GM23338 (cell line): ENCODE data around the gene TIMM44. TPM values are rescaled to one million over a fixed set of nuclear protein-coding genes. Genes with fewer than 3 reads are reported as not detected.

Experiments
- ATAC-seq: fragments of 200-7000 bp; cut with Tn5 transposase; 3 replicates; pipeline ENCODE4 v1.9.1; 2020
- DNase-seq: peaks from one replicate; pipeline ENCODE4 v3.0.0-alpha.2; 2015; ENCODE audit warnings: low spot score
- H2AFZ ChIP-seq: fragments of 200-600 bp; sonication (generic); 2 replicates; pipeline ENCODE4 v1.8.0; 2016; ENCODE audit warnings: antibody characterized with exemption, mild to moderate bottlenecking, moderate library complexity
- H3F3A ChIP-seq: fragments of 200-600 bp; sonication (generic); replicated peaks from 2 replicates; pipeline ENCODE4 v1.8.0; 2017; ENCODE audit warnings: antibody characterized with exemption, mixed run types, low read depth
- H3K27ac ChIP-seq: fragments of 200-600 bp; sonication (generic); 2 replicates; pipeline ENCODE4 v1.6.1; 2016; ENCODE audit warnings: low read depth
- H3K27me3 ChIP-seq: fragments of 200-600 bp; sonication (generic); 2 replicates; pipeline ENCODE4 v1.8.0; 2016; ENCODE audit warnings: mild to moderate bottlenecking, mixed run types, moderate library complexity; ENCODE audit not compliant: insufficient read depth
- H3K36me3 ChIP-seq: fragments of 200-600 bp; sonication (generic); 2 replicates; pipeline ENCODE4 v1.8.0; 2016; ENCODE audit warnings: mild to moderate bottlenecking; ENCODE audit not compliant: insufficient read depth
- H3K4me1 ChIP-seq: fragments of 200-600 bp; sonication (generic); 2 replicates; pipeline ENCODE4 v1.8.0; 2016; ENCODE audit warnings: mild to moderate bottlenecking, moderate library complexity; ENCODE audit not compliant: insufficient read depth
- H3K4me2 ChIP-seq: fragments of 200-600 bp; sonication (generic); 2 replicates; pipeline ENCODE4 v1.7.1; 2017; ENCODE audit warnings: mixed run types
- H3K4me3 ChIP-seq: fragments of 200-600 bp; sonication (generic); 2 replicates; pipeline ENCODE4 v1.6.1; 2016; ENCODE audit warnings: mixed run types
- H3K79me2 ChIP-seq: fragments of 200-600 bp; sonication (generic); replicated peaks from 2 replicates; pipeline ENCODE4 v1.8.0; 2017; ENCODE audit warnings: mild to moderate bottlenecking; ENCODE audit not compliant: insufficient read depth
- H3K9me2 ChIP-seq: fragments of 200-600 bp; sonication (generic); 2 replicates; pipeline ENCODE4 v1.8.0; 2017; ENCODE audit not compliant: insufficient read depth
- H4K20me1 ChIP-seq: fragments of 200-600 bp; sonication (generic); replicated peaks from 2 replicates; pipeline ENCODE4 v1.8.0; 2017; ENCODE audit warnings: mild to moderate bottlenecking; ENCODE audit not compliant: insufficient read depth
- H3K27ac Mint-ChIP-seq: 2 replicates; pipeline ENCODE4 v1.8.0; 2020; ENCODE audit warnings: inconsistent platforms, mild to moderate bottlenecking, moderate library complexity, mixed read lengths
- H3K27me3 Mint-ChIP-seq: 3 replicates; pipeline ENCODE4 v1.8.0; 2022; ENCODE audit warnings: low read depth, mild to moderate bottlenecking, moderate library complexity, mixed read lengths, inconsistent platforms; ENCODE audit not compliant: insufficient read depth, poor library complexity
- H3K36me3 Mint-ChIP-seq: 3 replicates; pipeline ENCODE4 v1.8.0; 2021; ENCODE audit warnings: low read depth, mild to moderate bottlenecking, inconsistent platforms, moderate library complexity, mixed read lengths
- H3K4me1 Mint-ChIP-seq: 3 replicates; pipeline ENCODE4 v1.8.0; 2020; ENCODE audit warnings: mild to moderate bottlenecking, inconsistent platforms, mixed read lengths
- H3K4me3 Mint-ChIP-seq: 3 replicates; pipeline ENCODE4 v1.8.0; 2021; ENCODE audit warnings: moderate library complexity, mild to moderate bottlenecking, inconsistent platforms, mixed read lengths
- H3K9me3 Mint-ChIP-seq: 3 replicates; pipeline ENCODE4 v1.8.0; 2020; ENCODE audit warnings: moderate library complexity, mild to moderate bottlenecking, inconsistent platforms, mixed read lengths
- EZH2 ChIP-seq: fragments of 200-600 bp; sonication (generic); IDR thresholded peaks from one replicate; pipeline ENCODE4 v1.8.0; 2017; ENCODE audit warnings: antibody characterized with exemption, mild to moderate bottlenecking, low read depth; ENCODE audit not compliant: unreplicated experiment
- POLR2AphosphoS5 ChIP-seq: IDR thresholded peaks from 2 replicates; pipeline ENCODE4 v1.6.1; 2016; ENCODE audit warnings: antibody characterized with exemption, low read depth
- polyA plus RNA-seq: library from polyadenylated mRNA; unstranded; fragments of >200 nt; fragmentation: Nextera tagmentation; extraction: Ambion mirVana; gene quantifications from 2 replicates; pipeline ENCODE4 v1.2.1, GENCODE V29; 2016
- total RNA-seq: library from RNA; depleted of rRNA; stranded (reverse); fragments of >200 nt; shearing (Covaris generic); gene quantifications from 2 replicates; pipeline ENCODE4 v1.2.3, GENCODE V29; 2014
- TF ChIP-seq, protein P1 (sequence below): fragments of 250-450 bp; sonication (Bioruptor Pico); IDR thresholded peaks from 2 replicates; pipeline ENCODE4 v1.5.0; 2020; ENCODE audit warnings: mild to moderate bottlenecking, moderate library complexity
- TF ChIP-seq, protein P2 (sequence below), 2 experiments: fragments of 200-600 bp in 1 of 2; sonication (generic) in 1 of 2; conservative IDR thresholded peaks; 2 replicates each; pipeline versions ENCODE4 v1.5.1 to v1.6.1; 2016 to 2017; ENCODE audit warnings: antibody characterized with exemption in 2 of 2, low read depth in 2 of 2, mild to moderate bottlenecking in 2 of 2, moderate library complexity in 1 of 2

TIMM44 gene
- total and polyA plus RNA-seq, 2 experiments from 2014 or later, result 125 to 128 TPM

DNA sequence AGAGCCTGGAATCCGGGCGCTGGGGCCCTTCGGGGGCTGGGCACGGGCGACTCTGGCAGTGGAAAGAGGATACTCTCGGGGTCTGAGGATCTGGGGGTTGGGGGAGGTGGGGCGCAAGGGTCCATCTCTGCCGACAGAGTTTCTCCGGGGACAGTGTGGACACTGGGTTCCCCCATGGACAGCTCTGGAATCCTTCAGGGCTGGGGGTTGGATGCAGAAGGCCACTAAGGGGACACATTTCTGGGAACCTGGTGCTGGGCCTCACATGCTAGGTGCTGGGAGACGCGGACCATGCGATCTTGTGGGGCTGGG, 26.6 kb downstream of the TIMM44 start:
- peaks cover 57% of the 10 kb centered on the region for H3K27me3 ChIP-seq
- H2AFZ ChIP-seq, result peak overlapping the region; percentile 88
- Mint-ChIP-seq H3K27me3 (peaks cover 51% of the 10 kb centered on the region), H3K36me3 (peaks cover 10% of the 10 kb centered on the region), H3K4me3 (peak overlapping the region; percentile 85), H3K4me1 (peaks cover 15% of the 10 kb centered on the region), H3K27ac (no peak overlapping the region), H3K9me3 (peaks cover 2% of the 10 kb centered on the region; the same call in 1 of the 3 replicates)
- H3K4me2 ChIP-seq, result peak overlapping the region; percentile 91
- no peaks in the 10 kb centered on the region; the same call in 1 of the 2 replicates for H3K4me1 ChIP-seq
- no peaks in the 10 kb centered on the region for H3K9me2 ChIP-seq
- no peak overlapping the region for H3K27ac ChIP-seq
- H3F3A ChIP-seq, result peaks cover 26% of the 10 kb centered on the region
- H3K4me3 ChIP-seq, result peak overlapping the region; percentile 64
- H3K79me2 ChIP-seq, result no peaks in the 10 kb centered on the region
- peaks cover 14% of the 10 kb centered on the region; the same call in 1 of the 2 replicates for H4K20me1 ChIP-seq
- TF ChIP-seq POLR2AphosphoS5 (no peak), EZH2 (peak; percentile 69)
- DNase-seq, result peak; percentile 47
- no peaks in the 10 kb centered on the region for H3K36me3 ChIP-seq
- no peak for ATAC-seq

DNA sequence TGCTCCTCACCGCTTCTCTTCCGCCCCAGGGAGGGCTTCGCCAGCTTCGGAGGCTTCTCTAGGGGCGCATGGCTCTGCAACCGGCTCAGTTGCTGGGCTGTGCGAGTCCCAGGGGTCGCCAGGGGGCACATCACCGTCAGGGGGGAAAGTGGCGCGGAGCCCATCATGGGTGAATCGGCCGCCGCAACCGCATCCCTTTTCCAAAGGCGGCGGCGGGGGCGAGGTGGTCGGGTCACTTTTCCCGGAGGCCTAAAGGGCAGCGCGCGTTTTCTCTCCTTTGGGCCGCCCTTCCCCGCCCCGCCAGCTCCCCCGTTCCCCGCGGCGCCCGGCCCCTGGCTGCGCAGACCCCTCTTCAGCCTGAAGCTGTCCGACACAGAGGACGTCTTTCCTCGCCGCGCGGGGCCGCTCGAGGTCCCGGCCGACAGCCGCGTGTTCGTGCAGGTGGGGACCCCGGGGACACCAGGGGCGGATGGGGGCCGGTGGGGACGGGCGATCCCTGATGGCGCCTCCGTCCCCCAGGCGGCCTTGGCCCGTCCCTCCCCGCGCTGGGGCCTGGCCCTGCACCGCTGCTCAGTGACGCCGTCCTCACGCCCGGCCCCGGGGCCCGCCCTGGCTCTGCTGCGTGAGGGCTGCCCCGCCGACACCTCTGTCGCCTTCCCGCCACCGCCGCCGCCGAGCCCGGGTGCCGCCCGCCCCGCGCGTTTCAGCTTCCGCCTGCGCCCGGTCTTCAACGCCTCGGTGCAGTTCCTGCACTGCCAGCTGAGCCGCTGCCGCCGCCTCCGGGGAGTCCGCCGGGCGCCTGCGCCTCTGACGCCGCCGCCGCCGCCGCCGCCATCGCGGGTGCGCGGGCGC, 27.1 kb downstream of the TIMM44 start:
- DNase-seq (peak; percentile 71), ATAC-seq (peak; percentile 13)
- Histone ChIP-seq H3F3A (peaks cover 21% of the 10 kb centered on the region), H3K4me2 (peak overlapping the region; percentile 91), H3K27ac (no peak overlapping the region), H3K79me2 (no peaks in the 10 kb centered on the region), H3K36me3 (no peaks in the 10 kb centered on the region), H3K9me2 (no peaks in the 10 kb centered on the region), H3K4me1 (no peaks in the 10 kb centered on the region; the same call in 1 of the 2 replicates), H3K27me3 (peaks cover 57% of the 10 kb centered on the region), H2AFZ (peak overlapping the region; percentile 88), H3K4me3 (peak overlapping the region; percentile 64), H4K20me1 (peaks cover 8% of the 10 kb centered on the region; the same call in 1 of the 2 replicates)
- H3K27ac Mint-ChIP-seq, result no peak overlapping the region
- peaks cover 10% of the 10 kb centered on the region for H3K36me3 Mint-ChIP-seq
- peaks cover 15% of the 10 kb centered on the region for H3K4me1 Mint-ChIP-seq
- peak; percentile 17 for TF ChIP-seq EZH2
- TF ChIP-seq POLR2AphosphoS5, result 0 out of 2 replicates have a peak, but pooled peaks have one; percentile 11
- TF ChIP-seq, protein P1, sequence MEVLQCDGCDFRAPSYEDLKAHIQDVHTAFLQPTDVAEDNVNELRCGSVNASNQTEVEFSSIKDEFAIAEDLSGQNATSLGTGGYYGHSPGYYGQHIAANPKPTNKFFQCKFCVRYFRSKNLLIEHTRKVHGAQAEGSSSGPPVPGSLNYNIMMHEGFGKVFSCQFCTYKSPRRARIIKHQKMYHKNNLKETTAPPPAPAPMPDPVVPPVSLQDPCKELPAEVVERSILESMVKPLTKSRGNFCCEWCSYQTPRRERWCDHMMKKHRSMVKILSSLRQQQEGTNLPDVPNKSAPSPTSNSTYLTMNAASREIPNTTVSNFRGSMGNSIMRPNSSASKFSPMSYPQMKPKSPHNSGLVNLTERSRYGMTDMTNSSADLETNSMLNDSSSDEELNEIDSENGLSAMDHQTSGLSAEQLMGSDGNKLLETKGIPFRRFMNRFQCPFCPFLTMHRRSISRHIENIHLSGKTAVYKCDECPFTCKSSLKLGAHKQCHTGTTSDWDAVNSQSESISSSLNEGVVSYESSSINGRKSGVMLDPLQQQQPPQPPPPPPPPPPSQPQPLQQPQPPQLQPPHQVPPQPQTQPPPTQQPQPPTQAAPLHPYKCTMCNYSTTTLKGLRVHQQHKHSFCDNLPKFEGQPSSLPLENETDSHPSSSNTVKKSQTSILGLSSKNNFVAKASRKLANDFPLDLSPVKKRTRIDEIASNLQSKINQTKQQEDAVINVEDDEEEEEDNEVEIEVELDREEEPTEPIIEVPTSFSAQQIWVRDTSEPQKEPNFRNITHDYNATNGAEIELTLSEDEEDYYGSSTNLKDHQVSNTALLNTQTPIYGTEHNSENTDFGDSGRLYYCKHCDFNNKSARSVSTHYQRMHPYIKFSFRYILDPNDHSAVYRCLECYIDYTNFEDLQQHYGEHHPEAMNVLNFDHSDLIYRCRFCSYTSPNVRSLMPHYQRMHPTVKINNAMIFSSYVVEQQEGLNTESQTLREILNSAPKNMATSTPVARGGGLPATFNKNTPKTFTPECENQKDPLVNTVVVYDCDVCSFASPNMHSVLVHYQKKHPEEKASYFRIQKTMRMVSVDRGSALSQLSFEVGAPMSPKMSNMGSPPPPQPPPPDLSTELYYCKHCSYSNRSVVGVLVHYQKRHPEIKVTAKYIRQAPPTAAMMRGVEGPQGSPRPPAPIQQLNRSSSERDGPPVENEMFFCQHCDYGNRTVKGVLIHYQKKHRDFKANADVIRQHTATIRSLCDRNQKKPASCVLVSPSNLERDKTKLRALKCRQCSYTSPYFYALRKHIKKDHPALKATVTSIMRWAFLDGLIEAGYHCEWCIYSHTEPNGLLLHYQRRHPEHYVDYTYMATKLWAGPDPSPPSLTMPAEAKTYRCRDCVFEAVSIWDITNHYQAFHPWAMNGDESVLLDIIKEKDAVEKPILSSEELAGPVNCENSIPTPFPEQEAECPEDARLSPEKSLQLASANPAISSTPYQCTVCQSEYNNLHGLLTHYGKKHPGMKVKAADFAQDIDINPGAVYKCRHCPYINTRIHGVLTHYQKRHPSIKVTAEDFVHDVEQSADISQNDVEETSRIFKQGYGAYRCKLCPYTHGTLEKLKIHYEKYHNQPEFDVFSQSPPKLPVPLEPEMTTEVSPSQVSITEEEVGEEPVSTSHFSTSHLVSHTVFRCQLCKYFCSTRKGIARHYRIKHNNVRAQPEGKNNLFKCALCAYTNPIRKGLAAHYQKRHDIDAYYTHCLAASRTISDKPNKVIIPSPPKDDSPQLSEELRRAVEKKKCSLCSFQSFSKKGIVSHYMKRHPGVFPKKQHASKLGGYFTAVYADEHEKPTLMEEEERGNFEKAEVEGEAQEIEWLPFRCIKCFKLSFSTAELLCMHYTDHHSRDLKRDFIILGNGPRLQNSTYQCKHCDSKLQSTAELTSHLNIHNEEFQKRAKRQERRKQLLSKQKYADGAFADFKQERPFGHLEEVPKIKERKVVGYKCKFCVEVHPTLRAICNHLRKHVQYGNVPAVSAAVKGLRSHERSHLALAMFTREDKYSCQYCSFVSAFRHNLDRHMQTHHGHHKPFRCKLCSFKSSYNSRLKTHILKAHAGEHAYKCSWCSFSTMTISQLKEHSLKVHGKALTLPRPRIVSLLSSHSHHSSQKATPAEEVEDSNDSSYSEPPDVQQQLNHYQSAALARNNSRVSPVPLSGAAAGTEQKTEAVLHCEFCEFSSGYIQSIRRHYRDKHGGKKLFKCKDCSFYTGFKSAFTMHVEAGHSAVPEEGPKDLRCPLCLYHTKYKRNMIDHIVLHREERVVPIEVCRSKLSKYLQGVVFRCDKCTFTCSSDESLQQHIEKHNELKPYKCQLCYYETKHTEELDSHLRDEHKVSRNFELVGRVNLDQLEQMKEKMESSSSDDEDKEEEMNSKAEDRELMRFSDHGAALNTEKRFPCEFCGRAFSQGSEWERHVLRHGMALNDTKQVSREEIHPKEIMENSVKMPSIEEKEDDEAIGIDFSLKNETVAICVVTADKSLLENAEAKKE (CRISPR knock-in tag), result no peak
- TF ChIP-seq, protein P2, sequence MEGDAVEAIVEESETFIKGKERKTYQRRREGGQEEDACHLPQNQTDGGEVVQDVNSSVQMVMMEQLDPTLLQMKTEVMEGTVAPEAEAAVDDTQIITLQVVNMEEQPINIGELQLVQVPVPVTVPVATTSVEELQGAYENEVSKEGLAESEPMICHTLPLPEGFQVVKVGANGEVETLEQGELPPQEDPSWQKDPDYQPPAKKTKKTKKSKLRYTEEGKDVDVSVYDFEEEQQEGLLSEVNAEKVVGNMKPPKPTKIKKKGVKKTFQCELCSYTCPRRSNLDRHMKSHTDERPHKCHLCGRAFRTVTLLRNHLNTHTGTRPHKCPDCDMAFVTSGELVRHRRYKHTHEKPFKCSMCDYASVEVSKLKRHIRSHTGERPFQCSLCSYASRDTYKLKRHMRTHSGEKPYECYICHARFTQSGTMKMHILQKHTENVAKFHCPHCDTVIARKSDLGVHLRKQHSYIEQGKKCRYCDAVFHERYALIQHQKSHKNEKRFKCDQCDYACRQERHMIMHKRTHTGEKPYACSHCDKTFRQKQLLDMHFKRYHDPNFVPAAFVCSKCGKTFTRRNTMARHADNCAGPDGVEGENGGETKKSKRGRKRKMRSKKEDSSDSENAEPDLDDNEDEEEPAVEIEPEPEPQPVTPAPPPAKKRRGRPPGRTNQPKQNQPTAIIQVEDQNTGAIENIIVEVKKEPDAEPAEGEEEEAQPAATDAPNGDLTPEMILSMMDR (conservative IDR thresholded peaks at IDR 0.05; ENCODE audit: low read depth in 2 of 2), result peak; percentile 23 to 31; a peak in 3 of 4 replicates
- H3K9me3 Mint-ChIP-seq, result peaks cover 2% of the 10 kb centered on the region; the same call in 1 of the 3 replicates
- peak overlapping the region; percentile 85 for H3K4me3 Mint-ChIP-seq
- H3K27me3 Mint-ChIP-seq, result peaks cover 52% of the 10 kb centered on the region
